ENCODE data around the gene ALKBH6.

Gene ALKBH6

DNA sequence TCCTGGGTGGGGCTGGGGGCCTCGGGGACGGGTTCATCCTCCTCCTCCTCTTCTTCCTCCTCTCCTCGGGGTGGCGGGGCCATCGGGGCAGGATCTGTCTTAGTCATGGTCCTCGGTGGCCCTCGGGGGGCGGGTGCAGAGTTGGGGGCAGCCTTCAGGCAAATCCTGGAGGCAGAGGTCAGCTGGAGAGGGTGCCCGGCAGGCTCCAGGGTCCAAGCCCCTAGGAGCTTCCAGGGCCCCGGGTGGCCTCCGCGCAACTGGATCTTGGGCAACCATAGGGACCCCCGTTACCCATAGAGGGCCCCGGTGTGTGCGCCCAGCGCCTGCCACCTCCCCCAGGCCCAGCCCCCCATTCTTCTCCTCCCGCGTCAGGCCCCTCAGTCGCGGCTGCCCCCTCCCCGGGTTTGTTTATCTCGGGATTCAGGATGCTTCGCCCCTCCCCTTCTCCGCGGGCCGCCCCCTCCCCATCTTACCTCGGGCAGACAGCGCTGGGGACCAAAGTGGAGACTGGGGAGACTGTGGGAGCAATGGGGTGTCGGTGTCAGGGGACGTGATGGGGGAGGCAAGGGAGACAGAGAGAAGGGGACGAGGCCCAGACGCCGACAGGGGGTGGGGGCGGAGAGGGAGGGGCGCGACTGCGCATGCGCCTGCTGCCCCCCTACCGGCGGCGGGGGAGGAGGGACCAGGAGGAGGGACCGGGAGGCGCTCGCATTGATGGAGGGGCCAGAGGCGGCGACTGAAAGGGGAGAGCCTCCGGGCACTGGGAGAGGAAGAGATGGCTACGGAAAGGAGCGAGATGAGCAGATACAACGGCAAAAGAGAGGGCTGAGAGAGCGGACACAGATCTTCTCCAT, 18.5 kb upstream of the ALKBH6 start, which contains the start of gene CLIP3:
TSS of gene CLIP3 (minus strand) at position 623 of the 854 bp plus-strand sequence. CDS start at position 107, 516 bp downstream.
- H3K4me1 ChIP-seq (ENCODE audit: insufficient read depth, low read length) = no peaks in the 10 kb centered on the region
- no peak within 1 kb of the TSS for H3K27ac ChIP-seq (ENCODE audit: low read length)
- H3K79me2 ChIP-seq (ENCODE audit: insufficient read depth, low read length) = no peaks in the 10 kb centered on the region
- H4K20me1 ChIP-seq (ENCODE audit: insufficient read depth, low read length) = no peaks in the 10 kb centered on the region
- no peak within 1 kb of the TSS for H3K4me2 ChIP-seq (ENCODE audit: insufficient read depth, low read length)
- peaks cover 30% of the 10 kb centered on the region for H3K36me3 ChIP-seq (ENCODE audit: insufficient read depth, low read length)
- DNase-seq = no peak
- H3K4me3 ChIP-seq (ENCODE audit: low read depth in 1 of 2, low read length in 2 of 2) = no peak within 1 kb of the TSS
- TF ChIP-seq EZH2 (IDR thresholded peaks at IDR 0.05; ENCODE audit: borderline replicate concordance, low read depth, low read length, severe bottlenecking) = no peak
- TF ChIP-seq, protein P1, sequence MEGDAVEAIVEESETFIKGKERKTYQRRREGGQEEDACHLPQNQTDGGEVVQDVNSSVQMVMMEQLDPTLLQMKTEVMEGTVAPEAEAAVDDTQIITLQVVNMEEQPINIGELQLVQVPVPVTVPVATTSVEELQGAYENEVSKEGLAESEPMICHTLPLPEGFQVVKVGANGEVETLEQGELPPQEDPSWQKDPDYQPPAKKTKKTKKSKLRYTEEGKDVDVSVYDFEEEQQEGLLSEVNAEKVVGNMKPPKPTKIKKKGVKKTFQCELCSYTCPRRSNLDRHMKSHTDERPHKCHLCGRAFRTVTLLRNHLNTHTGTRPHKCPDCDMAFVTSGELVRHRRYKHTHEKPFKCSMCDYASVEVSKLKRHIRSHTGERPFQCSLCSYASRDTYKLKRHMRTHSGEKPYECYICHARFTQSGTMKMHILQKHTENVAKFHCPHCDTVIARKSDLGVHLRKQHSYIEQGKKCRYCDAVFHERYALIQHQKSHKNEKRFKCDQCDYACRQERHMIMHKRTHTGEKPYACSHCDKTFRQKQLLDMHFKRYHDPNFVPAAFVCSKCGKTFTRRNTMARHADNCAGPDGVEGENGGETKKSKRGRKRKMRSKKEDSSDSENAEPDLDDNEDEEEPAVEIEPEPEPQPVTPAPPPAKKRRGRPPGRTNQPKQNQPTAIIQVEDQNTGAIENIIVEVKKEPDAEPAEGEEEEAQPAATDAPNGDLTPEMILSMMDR (IDR thresholded peaks at IDR 0.05; ENCODE audit: borderline replicate concordance, extremely low read depth, low read length, poor library complexity, severe bottlenecking) = no peak
- no peaks in the 10 kb centered on the region for H3K9me3 ChIP-seq (ENCODE audit: insufficient read depth, low read length, severe bottlenecking)
- H3K27me3 ChIP-seq (ENCODE audit: insufficient read depth, low read length, poor library complexity) = no peaks in the 10 kb centered on the region
- H3K9ac ChIP-seq (ENCODE audit: low read depth, low read length) = no peak within 1 kb of the TSS
- no peak for ATAC-seq (ENCODE audit: insufficient read depth, low read depth)
- H2AFZ ChIP-seq (ENCODE audit: low read depth, low read length) = no peak within 1 kb of the TSS

DNA sequence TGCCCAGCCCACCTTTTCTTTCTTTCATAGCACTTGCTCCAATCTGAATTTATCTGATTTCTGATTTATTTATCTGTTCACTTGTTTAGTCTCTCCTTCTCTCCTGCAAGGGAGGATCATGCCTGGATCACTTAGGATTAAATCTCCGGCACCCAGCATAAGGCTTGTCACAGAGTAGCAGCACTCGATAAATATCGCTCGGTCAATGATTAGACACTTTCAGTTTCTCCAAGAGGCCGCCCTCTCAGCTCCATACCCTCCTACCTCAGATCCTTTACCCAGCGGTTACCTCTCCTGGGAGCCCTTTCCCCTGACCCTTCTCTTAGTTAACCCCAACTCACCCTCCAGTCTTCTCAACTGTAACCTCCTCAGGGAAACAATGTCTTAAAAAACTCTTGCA, 17.3 kb upstream of the ALKBH6 start:
- Histone ChIP-seq H3K4me1 (ENCODE audit: insufficient read depth, low read length) (no peaks in the 10 kb centered on the region), H3K4me3 (ENCODE audit: low read depth in 1 of 2, low read length in 2 of 2) (no peak overlapping the region), H3K79me2 (ENCODE audit: insufficient read depth, low read length) (no peaks in the 10 kb centered on the region), H3K9me3 (ENCODE audit: insufficient read depth, low read length, severe bottlenecking) (no peaks in the 10 kb centered on the region), H3K27me3 (ENCODE audit: insufficient read depth, low read length, poor library complexity) (no peaks in the 10 kb centered on the region), H3K27ac (ENCODE audit: low read length) (no peak overlapping the region), H3K9ac (ENCODE audit: low read depth, low read length) (no peak overlapping the region), H3K36me3 (ENCODE audit: insufficient read depth, low read length) (peaks cover 40% of the 10 kb centered on the region), H4K20me1 (ENCODE audit: insufficient read depth, low read length) (no peaks in the 10 kb centered on the region), H2AFZ (ENCODE audit: low read depth, low read length) (no peak overlapping the region), H3K4me2 (ENCODE audit: insufficient read depth, low read length) (no peak overlapping the region)
- no peak for ATAC-seq (ENCODE audit: insufficient read depth, low read depth)
- DNase-seq = no peak
- no peak for TF ChIP-seq EZH2 (IDR thresholded peaks at IDR 0.05; ENCODE audit: borderline replicate concordance, low read depth, low read length, severe bottlenecking)
- TF ChIP-seq, protein P1 (IDR thresholded peaks at IDR 0.05; ENCODE audit: borderline replicate concordance, extremely low read depth, low read length, poor library complexity, severe bottlenecking) = no peak

DNA sequence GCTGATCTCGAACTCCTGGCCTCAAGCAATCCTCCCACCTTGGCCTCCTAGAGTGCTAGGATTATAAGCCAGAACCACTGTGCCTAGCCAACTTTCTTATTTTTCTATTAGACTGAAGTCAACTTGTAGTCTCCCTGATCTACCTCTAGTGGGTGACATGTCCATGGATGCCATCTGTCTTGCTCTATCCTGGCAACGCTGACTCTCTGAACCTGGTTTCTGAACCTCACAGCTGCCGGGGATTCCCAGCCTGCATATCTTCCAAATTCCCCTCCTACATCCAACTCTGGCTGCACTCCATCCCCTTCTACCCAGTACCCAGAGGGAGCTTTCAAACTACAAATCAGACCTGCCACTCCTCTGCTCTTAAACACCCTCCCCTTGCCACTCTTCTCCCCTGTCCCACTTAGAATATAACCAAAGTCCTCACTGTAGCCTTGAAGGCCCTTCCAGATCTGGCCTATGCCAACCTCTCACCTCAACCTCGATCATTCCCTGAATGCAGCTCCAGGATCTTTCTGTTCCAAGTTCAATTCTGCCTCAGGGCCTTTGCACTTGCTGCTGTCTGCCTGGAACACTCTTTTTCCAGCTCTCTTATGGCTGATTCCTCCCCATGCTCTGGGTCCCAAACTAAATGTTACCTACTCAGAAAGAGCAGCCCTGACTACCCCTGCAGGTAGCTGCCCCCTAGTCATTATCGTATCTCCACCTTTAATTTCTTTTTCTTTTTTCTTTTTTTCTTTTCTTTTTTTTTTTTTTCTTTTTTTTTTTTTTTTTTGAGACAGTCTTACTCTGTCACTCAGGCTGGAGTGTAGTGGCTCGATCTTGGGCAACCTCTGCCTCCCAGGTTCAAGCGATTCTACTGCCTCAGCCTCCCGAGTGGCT, 16.5 kb upstream of the ALKBH6 start:
- no peak for DNase-seq

More for the DNA sequence above, 16.5 kb upstream of the ALKBH6 start:
- H3K9me3 ChIP-seq (ENCODE audit: insufficient read depth, low read length, severe bottlenecking) = no peaks in the 10 kb centered on the region
- H3K27me3 ChIP-seq (ENCODE audit: insufficient read depth, low read length, poor library complexity) = no peaks in the 10 kb centered on the region
- H4K20me1 ChIP-seq (ENCODE audit: insufficient read depth, low read length) = no peaks in the 10 kb centered on the region; the same call in 1 of the 2 replicates
- no peak overlapping the region for H3K4me2 ChIP-seq (ENCODE audit: insufficient read depth, low read length)
- no peak overlapping the region for H3K27ac ChIP-seq (ENCODE audit: low read length)
- peaks cover 46% of the 10 kb centered on the region for H3K36me3 ChIP-seq (ENCODE audit: insufficient read depth, low read length)
- ATAC-seq (ENCODE audit: insufficient read depth, low read depth) = no peak
- H2AFZ ChIP-seq (ENCODE audit: low read depth, low read length) = no peak overlapping the region
- H3K79me2 ChIP-seq (ENCODE audit: insufficient read depth, low read length) = no peaks in the 10 kb centered on the region
- H3K9ac ChIP-seq (ENCODE audit: low read depth, low read length) = no peak overlapping the region
- no peak overlapping the region for H3K4me3 ChIP-seq (ENCODE audit: low read depth in 1 of 2, low read length in 2 of 2)
- H3K4me1 ChIP-seq (ENCODE audit: insufficient read depth, low read length) = no peaks in the 10 kb centered on the region
- no peak for TF ChIP-seq EZH2 (IDR thresholded peaks at IDR 0.05; ENCODE audit: borderline replicate concordance, low read depth, low read length, severe bottlenecking)
- TF ChIP-seq, protein P1 (IDR thresholded peaks at IDR 0.05; ENCODE audit: borderline replicate concordance, extremely low read depth, low read length, poor library complexity, severe bottlenecking) = no peak
